ENCODE results near the gene ASMTL. TPM values are rescaled to one million over a fixed set of nuclear protein-coding genes. Genes with fewer than 3 reads are reported as not detected.
"Not testable (repeated sequence)": the region's sequence is repeated elsewhere in the genome, so short reads cannot be mapped to it uniquely, and the experiment has no call there.

ASMTL gene
- total RNA-seq, 1 donor from 2014 or later, result 13.5 TPM

DNA sequence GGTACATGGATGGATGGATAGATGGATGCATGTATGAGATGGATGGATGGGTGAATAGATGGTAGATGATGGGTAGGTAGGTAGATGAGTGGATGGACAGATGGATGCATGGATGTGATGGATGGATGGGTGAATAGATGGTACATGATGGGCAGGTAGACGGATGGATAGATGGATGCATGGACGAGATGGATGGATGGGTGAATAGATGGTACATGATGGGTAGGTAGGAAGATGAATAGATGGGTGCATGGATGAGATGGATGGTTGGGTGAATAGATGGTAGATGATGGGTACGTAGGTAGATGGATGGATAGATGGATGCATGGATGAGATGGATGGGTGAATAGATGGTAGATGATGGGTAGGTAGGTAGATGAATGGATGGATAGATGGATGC, 48.8 kb downstream of the ASMTL start:
- DNase-seq (ENCODE audit: low spot score), result not testable (repeated sequence)

- no peak for DNase-seq (ENCODE audit: low spot score)
These were observed 49.5 kb downstream of the ASMTL start for GRCh38 chrX:1403228-1403627.

GRCh38 chrX:1401611-1402430, 50.9 kb downstream of the ASMTL start:
- no peak for DNase-seq (ENCODE audit: low spot score)

DNA sequence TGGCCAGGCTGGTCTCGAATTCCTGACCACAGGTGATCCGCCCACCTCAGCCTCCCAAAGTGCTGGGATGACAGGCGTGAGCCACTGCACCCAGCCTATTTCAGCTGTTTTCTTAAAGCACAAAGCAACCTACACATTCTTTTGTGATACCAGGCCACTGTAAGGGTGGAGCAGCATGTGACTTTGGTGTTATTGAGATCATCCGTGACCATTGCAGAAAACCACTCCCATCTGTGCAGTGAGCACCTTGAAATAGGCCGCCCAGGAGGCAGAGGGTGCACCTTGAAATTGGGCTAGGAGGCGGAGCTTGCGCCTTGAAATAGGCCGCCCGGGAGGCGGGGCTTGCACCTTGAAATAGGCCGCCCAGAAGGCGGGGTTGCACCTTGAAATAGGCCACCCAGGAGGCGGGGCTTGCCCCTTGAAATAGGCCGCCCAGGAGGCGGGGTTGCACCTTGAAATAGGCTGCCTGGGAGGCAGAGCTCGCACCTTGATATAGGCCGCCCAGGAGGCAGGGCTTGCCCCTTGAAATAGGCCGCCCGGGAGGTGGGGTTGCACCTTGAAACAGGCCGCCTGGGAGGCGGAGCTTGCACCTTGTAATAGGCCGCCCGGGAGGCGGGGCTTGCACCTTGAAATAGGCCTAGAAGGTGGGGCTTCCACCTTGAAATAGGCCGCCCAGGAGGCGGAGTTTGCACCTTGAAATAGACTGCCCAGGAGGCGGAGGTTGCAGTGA, 51.8 kb downstream of the ASMTL start:
- no peak for DNase-seq (ENCODE audit: low spot score)

GRCh38 chrX:1400049-1400448, 52.7 kb downstream of the ASMTL start:
- no peak for DNase-seq (ENCODE audit: low spot score)

DNA sequence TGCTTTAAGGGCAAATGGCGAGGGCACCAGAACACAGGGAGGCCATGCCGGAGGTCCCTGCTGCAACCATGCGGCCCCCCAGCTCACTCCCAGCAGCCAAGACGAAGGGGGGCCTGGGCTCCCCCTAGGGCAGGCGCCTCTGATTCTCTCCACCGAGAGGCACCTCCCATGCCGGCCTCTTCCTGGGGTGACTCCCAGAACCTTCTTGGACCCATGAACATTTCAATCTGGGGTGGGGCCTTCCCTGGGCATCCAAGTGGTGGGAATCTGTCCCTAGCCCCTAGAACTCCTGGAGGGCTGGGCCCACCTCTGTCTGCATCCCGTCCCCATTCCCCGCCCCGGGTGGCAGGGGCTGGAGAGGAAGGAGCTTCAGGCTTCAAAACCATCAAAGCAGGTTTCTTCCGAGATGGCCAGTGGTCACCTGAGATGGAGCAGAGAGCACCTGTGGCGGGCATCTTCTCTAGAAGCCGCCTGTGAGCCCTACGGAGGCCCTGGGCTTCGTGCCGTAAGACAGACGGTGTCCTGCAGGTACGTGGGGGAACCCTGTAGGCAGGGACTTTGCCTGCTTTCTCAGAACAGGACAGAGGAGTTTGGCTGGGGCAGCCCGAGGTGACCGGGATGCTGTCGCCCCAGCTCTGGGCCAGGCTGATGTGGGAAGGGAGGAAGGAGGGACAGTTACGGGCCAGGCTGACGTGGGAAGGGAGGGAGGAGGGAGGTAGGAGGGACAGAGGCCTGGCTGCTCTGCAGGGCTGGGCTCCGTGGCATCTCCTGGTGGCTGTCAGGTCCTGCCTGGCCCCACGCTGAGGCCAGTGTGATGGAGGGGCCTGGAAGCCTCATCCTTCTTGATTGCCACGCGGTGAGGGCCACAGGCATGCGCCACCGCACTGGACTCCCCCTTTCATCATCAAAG, 54.0 kb downstream of the ASMTL start:
- no peak for DNase-seq (ENCODE audit: low spot score)

DNA sequence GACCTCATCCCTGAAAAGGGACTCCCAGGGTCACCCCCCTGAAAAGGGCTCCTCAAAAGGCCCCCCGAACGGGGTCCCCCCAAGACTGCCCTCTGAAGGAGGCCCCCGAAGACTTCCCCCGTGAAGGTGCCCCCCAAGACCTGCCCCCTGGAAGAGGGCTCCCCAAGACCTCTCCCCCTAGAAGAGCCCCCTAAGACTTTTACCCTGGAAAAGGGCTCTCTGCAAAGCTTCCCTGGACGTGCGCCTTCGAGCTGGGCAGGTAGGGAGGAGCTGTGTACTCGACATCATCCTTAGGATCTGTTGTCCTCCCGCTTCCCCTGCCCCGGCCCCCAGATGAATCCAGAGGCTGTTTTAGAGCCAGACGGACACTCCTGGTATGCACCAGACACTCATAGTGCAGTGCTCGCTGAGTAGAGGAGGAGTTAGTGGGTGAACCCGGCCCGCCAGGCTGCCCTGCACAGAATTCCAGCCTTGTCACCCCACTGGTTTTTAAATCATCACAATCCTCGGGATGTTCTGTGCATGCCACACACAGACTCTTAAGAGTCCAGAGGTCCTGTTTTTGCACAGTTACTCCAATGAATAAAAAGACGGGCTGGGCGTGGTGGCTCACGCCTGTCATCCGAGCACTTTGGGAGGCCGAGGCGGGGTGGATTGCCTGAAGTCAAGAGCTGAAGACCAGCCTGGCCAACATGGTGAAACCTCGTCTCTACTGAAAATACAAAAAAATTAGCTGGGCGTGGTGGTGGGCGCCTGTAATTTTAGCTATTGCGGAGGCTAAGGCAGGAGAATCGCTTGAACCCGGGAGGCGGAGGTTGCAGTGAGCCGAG, 55.1 kb downstream of the ASMTL start:
- DNase-seq (ENCODE audit: low spot score), result peak; percentile 54

DNA sequence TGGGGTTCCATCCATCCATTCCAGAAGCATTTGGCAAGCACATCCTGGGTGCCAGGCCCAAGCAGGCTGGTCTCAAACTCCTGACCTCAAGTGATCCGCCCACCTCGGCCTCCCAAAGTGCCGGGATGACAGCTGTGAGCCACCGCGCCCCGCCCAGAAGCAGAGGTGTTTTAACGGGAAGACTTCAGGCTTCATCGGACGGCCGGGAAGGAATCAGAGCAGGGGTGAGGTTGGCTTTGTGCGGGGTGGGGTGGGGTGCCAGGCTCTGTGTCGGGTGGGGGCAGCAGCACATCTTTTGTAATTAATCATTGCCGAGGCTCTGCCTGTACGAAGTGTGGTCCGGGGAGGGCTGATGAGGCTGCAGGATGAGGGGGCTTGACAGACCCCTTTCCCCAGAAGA, 55.7 kb downstream of the ASMTL start:
- no peak for DNase-seq (ENCODE audit: low spot score)

GRCh38 chrX:1395646-1396216, 57.0 kb downstream of the ASMTL start:
- no peak for DNase-seq (ENCODE audit: low spot score)

DNA sequence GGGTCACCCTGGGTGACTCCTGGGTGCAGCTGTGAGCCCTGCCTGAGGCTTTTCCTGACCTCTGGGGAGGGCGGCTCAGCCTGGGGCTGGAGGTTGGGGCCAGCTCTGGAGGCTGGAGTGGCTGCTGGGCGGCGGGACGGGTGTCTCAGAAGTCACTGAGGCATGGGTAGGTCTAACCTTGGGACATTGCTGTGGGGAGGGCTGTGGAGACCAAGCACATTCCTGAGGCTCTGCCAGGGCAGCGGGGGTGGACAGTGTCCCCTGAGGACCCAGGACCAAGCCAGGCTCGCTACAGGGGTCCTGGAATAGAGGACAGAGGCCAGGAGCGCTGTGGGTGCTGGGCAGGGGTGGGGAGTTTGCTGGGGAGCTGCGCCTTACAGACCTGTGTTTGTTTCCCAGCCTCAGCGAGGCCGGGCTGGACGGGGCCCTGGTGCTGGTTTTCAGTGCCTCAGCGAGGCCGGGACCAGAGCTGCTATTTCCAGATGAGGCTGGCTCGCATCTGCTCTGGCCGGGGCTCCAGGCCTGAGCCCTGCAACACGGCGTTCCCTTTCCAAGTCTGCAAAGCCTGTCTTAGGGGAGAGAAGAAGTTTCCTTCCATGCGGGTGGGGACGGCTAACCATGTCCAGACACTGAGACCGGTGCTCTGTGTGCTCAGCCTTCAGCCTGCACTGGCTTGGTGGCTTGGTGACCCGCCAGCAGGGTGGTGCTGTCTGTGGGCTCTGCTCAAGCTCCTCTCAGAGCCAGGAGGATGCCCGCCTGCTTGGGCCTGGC, 57.8 kb downstream of the ASMTL start:
- peak; percentile 19 for DNase-seq (ENCODE audit: low spot score)

GRCh38 chrX:1393871-1394615, 58.7 kb downstream of the ASMTL start:
- DNase-seq (ENCODE audit: low spot score), result no peak

DNA sequence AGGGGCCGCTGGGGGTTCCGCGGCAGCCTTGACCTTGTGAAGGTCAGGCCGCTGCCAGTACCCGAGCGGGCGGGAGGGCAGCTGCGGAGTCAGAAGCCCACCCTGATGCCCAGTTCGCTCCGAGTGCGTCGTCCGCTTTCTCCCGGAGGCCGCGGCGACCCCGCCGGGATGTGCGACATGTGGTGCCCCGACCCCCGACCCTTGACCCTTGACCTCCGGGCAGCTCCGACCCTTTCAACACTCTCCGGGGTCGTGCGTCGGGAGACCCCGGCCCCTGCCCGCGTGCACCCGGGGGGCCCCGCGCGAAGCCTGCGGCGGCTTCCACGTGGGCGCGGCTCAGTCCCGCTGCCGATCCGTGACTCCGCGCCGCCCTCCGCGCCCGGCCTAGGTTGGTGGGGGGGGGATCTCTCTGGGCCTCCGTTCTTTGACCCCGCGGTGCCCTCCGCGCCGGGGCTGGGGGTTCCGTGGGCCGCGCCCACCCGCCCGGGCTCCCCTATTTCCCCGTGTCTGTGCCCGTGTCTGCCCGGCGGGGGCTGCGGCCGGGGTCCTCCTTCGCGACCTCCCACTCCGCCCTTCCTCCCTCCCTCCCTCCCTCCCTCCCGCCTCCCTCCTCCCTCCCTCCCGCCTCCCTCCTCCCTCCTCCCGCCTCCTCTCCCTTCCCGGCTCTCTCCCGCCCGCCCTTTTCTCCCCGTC, 60.2 kb downstream of the ASMTL start:
- peak; percentile 80 for DNase-seq (ENCODE audit: low spot score)

- DNase-seq (ENCODE audit: low spot score), result peak; percentile 99
These were observed 60.9 kb downstream of the ASMTL start, which contains the start of gene SLC25A6 for GRCh38 chrX:1391707-1392375. Gene SLC25A6, minus strand, starts transcription at chrX:1392113. Its CDS starts 104 bp downstream, at chrX:1392009.

- no peak for DNase-seq (ENCODE audit: low spot score)
These were observed 61.4 kb downstream of the ASMTL start for GRCh38 chrX:1391370-1391706.

DNA sequence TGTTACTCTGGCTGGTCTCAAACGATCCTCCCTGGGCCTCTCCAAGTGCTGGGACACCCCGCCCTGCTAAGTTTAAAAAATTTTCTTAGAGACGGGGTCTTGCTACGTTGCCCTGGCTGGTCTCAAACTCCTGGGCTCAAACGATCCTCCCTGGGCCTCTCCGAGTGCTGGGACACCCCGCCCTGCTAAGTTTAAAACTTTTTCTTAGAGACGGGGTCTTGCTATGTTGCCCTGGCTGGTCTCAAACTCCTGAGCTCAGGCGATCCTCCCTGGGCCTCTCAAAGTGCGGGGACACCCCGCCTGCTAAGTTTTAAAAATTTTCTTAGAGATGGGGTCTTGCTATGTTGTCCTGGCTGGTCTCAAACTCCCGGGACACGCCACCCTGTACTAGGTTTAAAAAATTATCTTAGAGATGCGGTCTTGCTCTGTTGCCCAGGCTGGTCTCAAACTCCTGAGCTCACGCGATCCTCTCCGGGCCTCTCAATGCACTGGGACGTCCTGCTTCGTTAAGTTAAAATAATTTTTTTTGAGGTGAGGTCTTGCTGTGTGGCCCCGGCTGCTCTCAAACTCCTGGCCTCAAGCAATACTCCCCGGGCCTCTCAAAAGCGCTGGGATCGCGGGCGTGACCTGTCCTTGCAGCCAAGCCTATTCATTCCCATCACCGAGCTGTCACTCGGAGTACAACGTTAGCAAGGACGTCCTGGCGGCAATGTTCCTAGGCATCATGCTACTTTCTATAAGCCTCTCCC, 61.9 kb downstream of the ASMTL start:
- no peak for DNase-seq (ENCODE audit: low spot score)

DNA sequence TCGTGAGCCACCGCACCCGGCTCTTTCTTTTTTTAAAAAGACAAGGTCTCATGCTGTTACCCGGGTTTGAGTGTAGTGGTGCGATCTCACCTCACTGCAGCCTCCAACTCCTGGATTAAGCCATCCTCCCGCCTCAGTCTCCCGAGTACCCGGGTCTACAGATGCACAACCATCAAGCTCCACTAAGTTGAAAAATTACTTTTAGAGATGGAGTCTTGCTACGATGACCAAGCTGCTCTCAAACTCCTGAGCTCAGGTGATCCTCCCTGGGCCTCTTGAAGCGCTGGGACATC, 62.8 kb downstream of the ASMTL start:
- DNase-seq (ENCODE audit: low spot score), result no peak

DNA sequence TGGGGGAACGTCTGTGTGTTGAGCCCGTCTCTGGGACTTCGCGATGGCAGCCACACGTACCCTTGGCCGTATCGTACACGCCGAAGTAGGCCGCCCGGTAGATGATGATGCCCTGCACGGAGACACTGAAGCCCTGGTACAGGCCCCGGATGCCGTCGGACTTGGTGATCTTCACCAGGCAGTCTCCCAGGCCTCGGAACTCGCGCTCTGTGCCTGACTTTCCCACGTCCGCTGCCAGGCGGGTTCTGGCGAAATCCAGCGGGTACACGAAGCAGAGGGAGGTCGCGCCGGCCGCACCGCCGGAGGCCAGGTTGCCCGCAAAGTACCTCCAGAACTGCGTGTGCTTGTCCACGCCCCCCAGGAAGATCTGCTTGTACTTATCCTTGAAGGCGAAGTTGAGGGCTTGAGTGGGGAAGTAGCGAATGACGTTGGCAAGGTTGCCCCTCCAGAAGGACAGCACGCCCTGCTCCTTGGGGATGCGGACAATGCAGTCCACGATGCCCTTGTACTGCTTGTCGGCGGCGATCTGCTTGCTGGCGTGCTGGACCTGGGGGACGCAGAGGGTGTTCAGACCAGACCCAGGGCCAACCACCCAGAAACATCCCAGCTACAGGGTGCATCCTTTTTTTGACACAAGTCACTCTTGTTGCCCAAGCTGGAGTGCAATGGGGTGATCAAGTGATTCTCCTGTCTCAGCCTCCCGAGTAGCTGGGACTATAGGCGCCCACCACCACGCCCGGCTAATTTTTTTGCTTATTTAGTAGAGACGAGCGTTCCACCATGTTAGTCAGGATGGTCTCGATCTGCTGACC, 63.3 kb downstream of the ASMTL start:
- DNase-seq (ENCODE audit: low spot score), result no peak
